ENCODE data around the gene PDE8A. TPM values are rescaled to one million over a fixed set of nuclear protein-coding genes. Genes with fewer than 3 reads are reported as not detected.
"Not testable (repeated sequence)": the region's sequence is repeated elsewhere in the genome, so short reads cannot be mapped to it uniquely, and the experiment has no call there.

The PDE8A gene
- total RNA-seq, 1 experiment from 2014 or later = 13.0 TPM

DNA sequence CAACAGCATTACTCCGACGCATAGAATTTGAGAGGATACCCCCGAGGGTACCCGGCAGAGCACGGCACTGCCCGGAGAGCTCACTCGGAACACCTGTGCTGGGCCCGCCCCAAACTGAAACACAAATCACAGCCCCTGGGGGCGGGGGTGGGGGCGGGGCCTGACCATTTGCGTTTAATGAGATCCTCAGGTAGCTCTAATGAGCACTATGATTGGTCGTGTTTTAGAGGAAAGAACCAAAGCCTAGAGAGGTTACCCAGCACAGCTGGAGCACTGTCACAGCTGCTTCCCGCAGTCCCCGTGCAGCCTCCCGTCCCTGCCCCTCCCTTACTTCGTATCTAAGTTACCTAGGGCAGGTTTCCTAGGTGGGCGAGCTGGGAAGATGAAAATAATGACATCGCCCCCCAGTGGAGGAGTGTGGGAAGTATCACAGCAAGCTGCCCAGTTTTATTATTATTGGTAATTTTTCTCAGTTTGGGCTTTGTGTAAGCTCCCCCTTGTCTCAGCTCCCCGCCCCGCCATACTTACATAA lies 187.1 kb downstream of the PDE8A start:
- DNase-seq (ENCODE audit: low read depth) = no peak

DNA sequence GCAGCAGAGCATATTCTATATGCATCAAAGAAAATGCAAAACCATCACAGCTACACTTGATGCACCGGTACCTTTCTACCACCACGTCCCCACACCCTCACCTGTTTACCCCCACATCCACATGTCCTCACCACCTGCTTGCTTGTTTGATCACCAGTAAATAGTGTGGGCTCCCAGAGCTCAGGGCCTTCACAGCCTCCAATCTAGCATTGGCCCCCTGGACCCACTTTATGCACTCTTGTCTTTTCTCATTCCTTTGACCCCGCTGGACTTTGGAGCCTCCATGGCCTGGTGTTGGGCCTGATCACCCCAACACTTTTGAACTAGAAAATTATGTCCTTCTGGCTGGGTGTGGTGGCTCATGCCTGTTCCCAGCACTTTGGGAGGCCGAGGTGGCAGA lies 190.1 kb downstream of the PDE8A start:
- no peak for DNase-seq (ENCODE audit: low read depth)

DNA sequence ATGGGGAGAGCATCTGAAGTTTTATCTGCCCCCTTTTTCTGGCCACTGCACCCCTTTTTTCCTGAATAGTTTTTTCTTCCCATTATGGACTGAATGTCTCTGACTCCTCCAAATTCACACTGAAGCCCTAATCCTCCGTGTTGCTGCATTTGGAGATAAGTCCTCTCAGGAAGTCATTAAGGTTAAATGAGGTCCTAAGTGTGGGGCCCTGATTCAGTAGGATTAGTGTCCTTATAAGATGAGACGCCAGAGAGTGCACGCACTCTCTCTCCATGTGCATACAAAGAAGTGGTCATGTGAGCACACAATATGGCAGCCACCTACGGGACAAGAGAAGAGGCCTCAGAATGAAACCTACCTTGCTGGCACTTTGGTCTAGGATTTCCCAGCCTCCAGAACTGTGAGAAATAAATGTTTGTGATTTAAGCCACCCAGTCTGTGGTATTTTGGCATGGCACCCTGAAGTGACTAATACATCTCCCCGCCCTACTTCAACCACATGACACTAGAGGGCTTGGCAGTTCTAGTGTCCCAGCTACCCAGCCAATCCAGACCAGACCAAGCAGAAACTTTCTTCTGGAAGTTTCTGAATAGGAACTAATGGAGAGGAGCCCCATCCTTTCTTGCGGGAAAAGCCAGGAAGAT lies 191.3 kb downstream of the PDE8A start:
- peak; percentile 25 for DNase-seq (ENCODE audit: low read depth)

DNA sequence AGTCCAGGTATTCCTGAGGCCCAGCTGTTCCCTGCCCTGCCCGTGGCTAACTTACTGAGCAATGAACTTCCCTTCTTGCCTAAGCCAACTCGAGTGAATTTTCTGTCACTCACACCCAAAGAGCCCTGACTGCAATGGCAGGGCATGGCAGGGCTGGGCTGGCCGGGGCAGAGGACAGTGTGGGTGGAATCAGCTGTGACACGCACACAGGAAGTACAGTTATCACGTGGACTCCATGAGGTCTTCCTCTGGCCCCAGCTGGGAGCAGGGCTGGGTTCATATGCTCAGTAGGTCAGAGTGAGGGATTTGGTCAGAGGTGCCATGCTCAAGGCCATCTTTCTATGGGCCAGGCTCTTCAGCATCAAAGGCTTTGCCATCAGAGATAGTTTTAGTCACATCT lies 192.0 kb downstream of the PDE8A start:
- DNase-seq (ENCODE audit: low read depth) = not testable (repeated sequence)

DNA sequence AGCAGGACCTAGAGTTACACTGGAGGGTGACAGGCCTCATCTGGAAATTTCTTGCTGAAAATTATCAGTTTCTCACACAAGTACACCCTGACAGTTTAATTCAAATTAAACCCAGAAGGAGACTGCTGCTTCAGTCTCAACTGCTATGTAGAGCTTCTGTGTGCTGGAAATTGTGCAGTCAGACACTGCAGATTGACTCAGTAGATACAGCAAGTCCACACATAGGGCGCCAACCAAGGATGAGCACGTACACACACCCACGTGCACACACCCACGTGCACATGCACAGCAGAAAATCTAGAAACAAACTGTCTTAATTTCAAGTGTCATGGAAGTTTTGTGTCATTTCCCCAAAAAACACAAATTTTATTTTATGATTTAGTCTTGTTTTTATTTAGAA lies 192.9 kb downstream of the PDE8A start:
- no peak for DNase-seq (ENCODE audit: low read depth)

DNA sequence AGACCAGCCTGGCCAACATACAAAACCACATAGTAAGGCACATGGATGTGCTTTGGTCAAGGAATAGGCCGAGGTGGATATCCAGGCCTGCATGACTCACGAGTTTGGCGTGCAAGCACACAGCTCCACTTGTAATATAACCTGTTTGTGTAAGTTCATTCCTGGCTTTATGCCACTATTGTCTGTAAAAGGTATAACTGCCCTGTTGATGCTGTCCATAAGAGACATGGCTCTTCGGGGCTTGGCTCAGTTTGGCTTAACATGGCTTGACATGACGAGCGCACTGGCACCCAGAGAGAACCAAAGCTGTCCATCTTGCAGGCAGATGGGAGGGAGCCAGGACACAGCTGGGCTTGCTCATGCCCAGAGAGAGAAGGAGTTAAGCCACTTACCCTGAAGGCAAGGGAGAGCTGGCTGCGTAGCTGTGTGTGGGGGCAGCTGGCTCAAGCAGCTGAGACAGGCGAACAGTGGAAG lies 195.4 kb downstream of the PDE8A start:
- DNase-seq (ENCODE audit: low read depth) = peak; percentile 72

DNA sequence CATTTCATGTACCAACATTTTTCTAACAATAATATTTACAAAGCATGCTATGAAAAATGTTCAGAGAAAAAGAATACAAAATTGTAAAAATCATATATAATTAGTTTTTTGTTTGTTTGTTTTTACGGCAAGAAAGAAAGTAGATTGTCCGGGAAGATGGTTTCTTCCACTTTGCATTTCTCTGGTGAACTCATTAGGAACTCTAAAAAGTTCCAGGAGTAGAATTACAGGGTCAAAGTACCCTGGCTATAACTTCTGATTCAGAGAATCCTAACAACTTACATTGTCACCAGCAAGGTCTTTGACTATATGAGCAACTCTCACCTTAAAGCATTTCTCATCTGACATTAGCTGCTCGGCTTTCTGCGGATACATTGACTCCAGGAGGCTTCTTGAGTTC lies 196.7 kb downstream of the PDE8A start:
- DNase-seq (ENCODE audit: low read depth) = no peak

DNA sequence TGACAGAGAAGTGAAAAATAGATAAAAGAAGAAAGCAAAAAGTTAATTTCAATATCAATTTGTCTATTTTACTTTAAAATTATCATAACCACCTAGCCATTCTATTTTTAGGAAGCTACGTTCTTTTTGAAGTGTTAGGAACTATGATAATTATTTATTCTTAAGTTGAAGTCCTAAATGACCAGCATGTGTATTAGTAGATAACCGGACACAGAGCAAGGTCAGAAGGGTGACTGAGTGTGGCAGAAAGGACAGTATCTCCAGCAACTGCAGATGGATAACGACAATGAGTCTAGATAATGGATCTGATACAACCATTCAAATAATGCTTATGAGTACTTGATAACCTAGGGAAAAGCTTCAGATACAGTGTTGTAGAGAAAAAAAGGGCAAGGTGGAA lies 198.0 kb downstream of the PDE8A start:
- DNase-seq (ENCODE audit: low read depth) = no peak

DNA sequence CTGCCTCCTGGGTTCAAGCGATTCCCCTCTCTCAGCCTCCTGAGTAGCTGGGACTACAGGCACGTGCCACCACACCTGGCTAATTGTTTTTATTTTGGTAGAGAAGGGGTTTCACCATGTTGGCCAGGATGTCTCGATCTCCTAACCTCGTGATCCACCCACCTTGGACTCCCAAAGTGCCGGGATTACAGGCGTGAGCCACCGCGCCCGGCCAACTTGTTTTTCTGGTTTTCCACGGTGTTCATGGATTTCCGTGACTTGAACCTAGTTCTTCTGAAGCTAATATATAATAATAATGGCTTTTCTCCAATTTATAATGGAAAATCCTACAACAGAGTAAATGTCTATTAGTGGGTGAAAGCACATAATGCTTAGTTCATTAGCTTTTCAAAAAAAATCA lies 203.7 kb downstream of the PDE8A start:
- not testable (repeated sequence) for DNase-seq (ENCODE audit: low read depth)

DNA sequence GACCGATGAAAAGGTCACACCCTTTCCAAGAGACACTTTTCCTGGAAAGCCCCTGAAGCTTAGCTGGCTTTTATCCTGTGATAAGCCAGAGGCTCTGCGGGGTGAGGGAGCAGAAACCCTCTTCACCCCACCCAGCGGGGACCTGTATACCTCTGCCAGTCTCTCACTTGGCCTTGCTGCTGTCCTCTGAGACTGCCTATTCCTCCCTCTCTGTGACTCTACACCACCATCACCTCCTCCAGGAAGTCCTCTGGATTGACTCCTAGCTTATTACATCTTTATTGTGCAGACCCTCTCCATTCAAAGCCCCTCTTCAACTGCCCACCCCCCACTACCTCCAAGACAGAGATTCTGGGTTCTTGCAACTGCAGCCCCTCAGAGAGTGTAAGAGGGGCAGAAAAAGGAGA lies 206.5 kb downstream of the PDE8A start:
- not testable (repeated sequence) for DNase-seq (ENCODE audit: low read depth)

Other genes starting within 250 kb of the PDE8A start
- gene ZNF592, start 233.3 kb upstream of the PDE8A start, total RNA-seq (2014; rRNA removed) = 9.2 and 12.2 TPM in 2 replicates
- 33.5 and 37.4 TPM in 2 replicates for gene ALPK3, start 164.5 kb upstream of the PDE8A start, total RNA-seq (2014; rRNA removed)
- not detected in 2 replicates for gene SLC28A1, start 97.2 kb upstream of the PDE8A start, total RNA-seq (2014; rRNA removed)